HepG2 (cell line): ENCODE results near the gene MLLT10. TPM values are rescaled to one million over a fixed set of nuclear protein-coding genes. Genes with fewer than 3 reads are reported as not detected.
A peak's percentile ranks its signal among the peaks of the same experiment; 100 is the strongest.

Source experiments
- AHR ChIP-seq: IDR thresholded peaks from 2 replicates; pipeline ENCODE4 v1.6.1; 2018; ENCODE audit warnings: missing genetic modification reagents, missing compliant biosample characterization
- ATF6 ChIP-seq: sonication (generic); formaldehyde crosslinking; conservative IDR thresholded peaks from 2 replicates; pipeline ENCODE4 v1.4.0; 2020; ENCODE audit warnings: missing genetic modification reagents
- FIP1L1 ChIP-seq: fragments of 200-400 bp; formaldehyde crosslinking; IDR thresholded peaks from 2 replicates; pipeline ENCODE4 v1.6.1; 2018; ENCODE audit warnings: low read depth, mild to moderate bottlenecking, low read length, moderate library complexity, borderline replicate concordance; ENCODE audit not compliant: insufficient read depth
- FOSL1 ChIP-seq: sonication (generic); formaldehyde crosslinking; IDR thresholded peaks from 2 replicates; pipeline ENCODE4 v1.9.0; 2021; ENCODE audit warnings: missing genetic modification reagents, borderline replicate concordance
- MTERF4 ChIP-seq: sonication (generic); formaldehyde crosslinking; IDR thresholded peaks from 2 replicates; pipeline ENCODE4 v1.8.0; 2023; ENCODE audit warnings: mild to moderate bottlenecking, missing genetic modification reagents
- NFIC ChIP-seq: IDR thresholded peaks from 2 replicates; pipeline ENCODE4 v1.6.1; 2012; ENCODE audit warnings: mild to moderate bottlenecking, low read length, inconsistent platforms
- PAXIP1 ChIP-seq: sonication (generic); formaldehyde crosslinking; conservative IDR thresholded peaks from 2 replicates; pipeline ENCODE4 v1.4.0; 2020; ENCODE audit warnings: mild to moderate bottlenecking, missing genetic modification reagents, moderate library complexity
- REL ChIP-seq: sonication (generic); formaldehyde crosslinking; conservative IDR thresholded peaks from 2 replicates; pipeline ENCODE4 v1.8.0; 2022; ENCODE audit warnings: mild to moderate bottlenecking, missing genetic modification reagents, moderate library complexity
- SOX6 ChIP-seq, 2 experiments: fragments of 450-650 bp in 1 of 2; sonication (generic) in 1 of 2; formaldehyde crosslinking in 1 of 2; IDR thresholded peaks; 2 replicates each; pipeline versions ENCODE4 v1.4.0 to v1.6.1; 2017 to 2020; ENCODE audit warnings: antibody characterized with exemption in 1 of 2, mild to moderate bottlenecking in 1 of 2, missing genetic modification reagents in 1 of 2
- TGIF2 ChIP-seq: IDR thresholded peaks from 2 replicates; pipeline ENCODE4 v1.6.1; 2016; ENCODE audit warnings: control low read depth, missing compliant biosample characterization
- ZBTB2 ChIP-seq: sonication (generic); formaldehyde crosslinking; IDR thresholded peaks from 2 replicates; pipeline ENCODE4 v1.8.0; 2022; ENCODE audit warnings: low read depth, missing genetic modification reagents
- ZBTB4 ChIP-seq: sonication (generic); formaldehyde crosslinking; IDR thresholded peaks from 2 replicates; pipeline ENCODE4 v1.4.0; 2020; ENCODE audit warnings: missing genetic modification reagents, mild to moderate bottlenecking, borderline replicate concordance
- ZNF292 ChIP-seq: sonication (generic); formaldehyde crosslinking; IDR thresholded peaks from 2 replicates; pipeline ENCODE4 v1.8.1; 2022; ENCODE audit warnings: mild to moderate bottlenecking, low read depth, missing genetic modification reagents, borderline replicate concordance
- ZNF768 ChIP-seq: sonication (generic); formaldehyde crosslinking; IDR thresholded peaks from 2 replicates; pipeline ENCODE4 v1.4.0; 2020; ENCODE audit warnings: missing genetic modification reagents
- ZNF850 ChIP-seq: sonication (generic); formaldehyde crosslinking; conservative IDR thresholded peaks from 2 replicates; pipeline ENCODE4 v1.9.0; 2021; ENCODE audit warnings: mild to moderate bottlenecking, missing genetic modification reagents
- ZNF879 ChIP-seq: sonication (generic); formaldehyde crosslinking; IDR thresholded peaks from 2 replicates; pipeline ENCODE4 v1.8.1; 2023; ENCODE audit warnings: missing genetic modification reagents
- polyA plus RNA-seq, 8 experiments: library from polyadenylated mRNA; depleted of rRNA in 3 of 8; stranded (reverse) in 7 of 8; unstranded in 1 of 8; fragments of >200 nt; fragmentation: Illumina TruSeq in 4 of 8; extraction: Trizol in 4 of 8; gene quantifications; 2 replicates each; pipeline versions ENCODE4 v1.2.1 to v1.2.3, GENCODE V29; 2011 to 2016; ENCODE audit warnings: low read depth in 4 of 8, missing spikeins in 1 of 8, mixed read lengths in 1 of 8; ENCODE audit not compliant: insufficient read depth in 1 of 8
- total RNA-seq, 5 experiments: library from RNA; depleted of rRNA; stranded (reverse); fragments of >200 nt; fragmentation: Illumina TruSeq; extraction: Trizol; gene quantifications; 2 replicates each; pipeline ENCODE4 v1.2.3, GENCODE V29; 2016; ENCODE audit warnings: low read depth in 1 of 5

The MLLT10 gene
- total and polyA plus RNA-seq, 2 of the 13 experiments (the other 11 are each of a cell fraction or from before 2014, with no cell fraction given) = 51.3 to 84.1 TPM

GRCh38 chr10:21494191-21495001 is 39.6 kb upstream of the MLLT10 start (continued):
- TF ChIP-seq SOX6 (IDR thresholded peaks at IDR 0.05) (no peak), SOX6 (CRISPR knock-in tag; IDR thresholded peaks at IDR 0.05) (no peak; the same call in 1 of the 2 replicates), MTERF4 (CRISPR knock-in tag) (no peak), ZNF879 (CRISPR knock-in tag) (peak; percentile 65; the same call in 1 of the 2 replicates), ATF6 (CRISPR knock-in tag) (no peak), ZNF768 (CRISPR knock-in tag) (peak; percentile 31; the same call in 1 of the 2 replicates), FIP1L1 (no peak), REL (CRISPR knock-in tag) (no peak), ZBTB2 (no peak), ZNF292 (no peak), TGIF2 (CRISPR knock-in tag) (no peak), NFIC (no peak), ZBTB4 (CRISPR knock-in tag) (peak; percentile 91; the same call in 1 of the 2 replicates), ZNF850 (CRISPR knock-in tag) (no peak), FOSL1 (CRISPR knock-in tag) (no peak), AHR (CRISPR knock-in tag) (peak; percentile 74; the same call in 1 of the 2 replicates), PAXIP1 (no peak)
